Measurements from ENCODE around the gene RCAN1.

The RCAN1 gene

GRCh38 chr21:34544032-34544496, 70.8 kb downstream of the RCAN1 start (continued):
- TF ChIP-seq ZBTB6 (tag by site-specific recombination; IDR thresholded peaks at IDR 0.05) (no peak), ZNF112 (tag by site-specific recombination; IDR thresholded peaks at IDR 0.05) (peak; percentile 82), HOXA7 (CRISPR knock-in tag; IDR thresholded peaks at IDR 0.05; ENCODE audit: borderline replicate concordance) (no peak), ZNF48 (tag by site-specific recombination; IDR thresholded peaks at IDR 0.05) (no peak), ZNF621 (tag by site-specific recombination; IDR thresholded peaks at IDR 0.05) (no peak), PRDM1 (tag by site-specific recombination; IDR thresholded peaks at IDR 0.05) (no peak), KLF17 (tag by site-specific recombination; IDR thresholded peaks at IDR 0.05) (no peak), ZNF645 (tag by site-specific recombination; IDR thresholded peaks at IDR 0.05) (no peak), TRIM28 (IDR thresholded peaks at IDR 0.05; ENCODE audit: borderline replicate concordance, low read length) (no peak), ZNF510 (tag by site-specific recombination; IDR thresholded peaks at IDR 0.05; ENCODE audit: insufficient replicate concordance) (peak; percentile 81), ZNF391 (tag by site-specific recombination; IDR thresholded peaks at IDR 0.05; ENCODE audit: borderline replicate concordance, low read depth) (no peak), ZNF18 (tag by site-specific recombination; IDR thresholded peaks at IDR 0.05) (no peak), ZNF561 (tag by site-specific recombination; IDR thresholded peaks at IDR 0.05; ENCODE audit: borderline replicate concordance) (peak; percentile 97), ZNF311 (tag by site-specific recombination; IDR thresholded peaks at IDR 0.05; ENCODE audit: borderline replicate concordance) (0 out of 2 replicates have a peak, but pooled peaks have one; percentile 34), ZNF274 (IDR thresholded peaks at IDR 0.05; ENCODE audit: low read length) (no peak), ZNF274 (tag by site-specific recombination; IDR thresholded peaks at IDR 0.05; ENCODE audit: borderline replicate concordance) (no peak), ZNF555 (tag by site-specific recombination; conservative IDR thresholded peaks at IDR 0.05) (no peak), MZF1 (tag by site-specific recombination; IDR thresholded peaks at IDR 0.05; ENCODE audit: borderline replicate concordance) (peak; percentile 32; the same call in 1 of the 2 replicates), ZBTB1 (tag by site-specific recombination; IDR thresholded peaks at IDR 0.05) (no peak), ZNF623 (tag by site-specific recombination; IDR thresholded peaks at IDR 0.05) (no peak), INSM2 (tag by site-specific recombination; IDR thresholded peaks at IDR 0.05) (no peak), ZNF473 (tag by site-specific recombination; IDR thresholded peaks at IDR 0.05) (peak; percentile 66; the same call in 1 of the 2 replicates), ZNF426 (tag by site-specific recombination; IDR thresholded peaks at IDR 0.05) (no peak), KLF16 (tag by site-specific recombination; IDR thresholded peaks at IDR 0.05) (peak; percentile 29; the same call in 1 of the 2 replicates), ZBTB10 (tag by site-specific recombination; IDR thresholded peaks at IDR 0.05) (no peak), ZNF292 (tag by site-specific recombination; IDR thresholded peaks at IDR 0.05; ENCODE audit: borderline replicate concordance, low read depth) (no peak), ZNF692 (tag by site-specific recombination; IDR thresholded peaks at IDR 0.05) (no peak), ZSCAN5A (tag by site-specific recombination; IDR thresholded peaks at IDR 0.05) (no peak)
